ENCODE results near the gene TBL3.

- TF ChIP-seq EZH2phosphoT487 (IDR thresholded peaks at IDR 0.05; ENCODE audit: borderline replicate concordance) (no peak), CTCF (conservative IDR thresholded peaks at IDR 0.05; ENCODE audit: low read length) (no peak)
Observed at GRCh38 chr16:2009791-2010510, 38.1 kb downstream of the TBL3 start, which contains the start of gene ZNF598.
